ENCODE results near the gene KIT.

The KIT gene

GRCh38 chr4:54723820-54724219 lies 66.1 kb downstream of the KIT start:
- Histone ChIP-seq H3K27ac (ENCODE audit: low read depth, low read length) (no peak overlapping the region), H3K4me1 (ENCODE audit: control insufficient read depth, insufficient read depth, low read length, unreplicated experiment) (no peaks in the 10 kb centered on the region), H3K36me3 (ENCODE audit: insufficient read depth, low read length) (no peaks in the 10 kb centered on the region), H2AFZ (ENCODE audit: low read length, unreplicated experiment) (no peak overlapping the region), H3K79me2 (ENCODE audit: control insufficient read depth, insufficient read depth, low read length, unreplicated experiment) (no peaks in the 10 kb centered on the region), H3K4me3 (ENCODE audit: low read depth, low read length) (no peak overlapping the region), H3K27me3 (ENCODE audit: insufficient read depth, low read length) (peaks cover 18% of the 10 kb centered on the region; the same call in 1 of the 2 replicates)

- Histone ChIP-seq H3K36me3 (ENCODE audit: insufficient read depth, low read length) (no peaks in the 10 kb centered on the region), H3K27me3 (ENCODE audit: insufficient read depth, low read length) (peaks cover 35% of the 10 kb centered on the region; the same call in 1 of the 2 replicates), H2AFZ (ENCODE audit: low read length, unreplicated experiment) (no peak overlapping the region), H3K4me1 (ENCODE audit: control insufficient read depth, insufficient read depth, low read length, unreplicated experiment) (no peaks in the 10 kb centered on the region), H3K27ac (ENCODE audit: low read depth, low read length) (no peak overlapping the region), H3K4me3 (ENCODE audit: low read depth, low read length) (no peak overlapping the region), H3K79me2 (ENCODE audit: control insufficient read depth, insufficient read depth, low read length, unreplicated experiment) (no peaks in the 10 kb centered on the region)
Observed at GRCh38 chr4:54726907-54727306, 69.2 kb downstream of the KIT start.

GRCh38 chr4:54727346-54727745 lies 69.6 kb downstream of the KIT start:
- H3K27me3 ChIP-seq (ENCODE audit: insufficient read depth, low read length), result peaks cover 37% of the 10 kb centered on the region
- no peak overlapping the region for H3K4me3 ChIP-seq (ENCODE audit: low read depth, low read length)
- no peak overlapping the region for H2AFZ ChIP-seq (ENCODE audit: low read length, unreplicated experiment)
- no peak overlapping the region for H3K27ac ChIP-seq (ENCODE audit: low read depth, low read length)
- no peaks in the 10 kb centered on the region for H3K4me1 ChIP-seq (ENCODE audit: control insufficient read depth, insufficient read depth, low read length, unreplicated experiment)
- H3K36me3 ChIP-seq (ENCODE audit: insufficient read depth, low read length), result no peaks in the 10 kb centered on the region
- H3K79me2 ChIP-seq (ENCODE audit: control insufficient read depth, insufficient read depth, low read length, unreplicated experiment), result no peaks in the 10 kb centered on the region

- no peak overlapping the region for H3K27ac ChIP-seq (ENCODE audit: low read depth, low read length)
- H3K79me2 ChIP-seq (ENCODE audit: control insufficient read depth, insufficient read depth, low read length, unreplicated experiment), result no peaks in the 10 kb centered on the region
- H3K4me1 ChIP-seq (ENCODE audit: control insufficient read depth, insufficient read depth, low read length, unreplicated experiment), result no peaks in the 10 kb centered on the region
- no peak overlapping the region for H2AFZ ChIP-seq (ENCODE audit: low read length, unreplicated experiment)
- peaks cover 39% of the 10 kb centered on the region for H3K27me3 ChIP-seq (ENCODE audit: insufficient read depth, low read length)
- H3K4me3 ChIP-seq (ENCODE audit: low read depth, low read length), result no peak overlapping the region
- H3K36me3 ChIP-seq (ENCODE audit: insufficient read depth, low read length), result no peaks in the 10 kb centered on the region
Observed at GRCh38 chr4:54728368-54728767, 70.6 kb downstream of the KIT start.

- Histone ChIP-seq H2AFZ (ENCODE audit: low read length, unreplicated experiment) (no peak overlapping the region), H3K27me3 (ENCODE audit: insufficient read depth, low read length) (peaks cover 39% of the 10 kb centered on the region), H3K27ac (ENCODE audit: low read depth, low read length) (no peak overlapping the region), H3K4me1 (ENCODE audit: control insufficient read depth, insufficient read depth, low read length, unreplicated experiment) (no peaks in the 10 kb centered on the region), H3K4me3 (ENCODE audit: low read depth, low read length) (no peak overlapping the region), H3K36me3 (ENCODE audit: insufficient read depth, low read length) (no peaks in the 10 kb centered on the region), H3K79me2 (ENCODE audit: control insufficient read depth, insufficient read depth, low read length, unreplicated experiment) (no peaks in the 10 kb centered on the region)
Observed at GRCh38 chr4:54729256-54729655, 71.5 kb downstream of the KIT start.

GRCh38 chr4:54730581-54730980 lies 72.8 kb downstream of the KIT start:
- Histone ChIP-seq H2AFZ (ENCODE audit: low read length, unreplicated experiment) (no peak overlapping the region), H3K79me2 (ENCODE audit: control insufficient read depth, insufficient read depth, low read length, unreplicated experiment) (no peaks in the 10 kb centered on the region), H3K4me3 (ENCODE audit: low read depth, low read length) (no peak overlapping the region), H3K4me1 (ENCODE audit: control insufficient read depth, insufficient read depth, low read length, unreplicated experiment) (no peaks in the 10 kb centered on the region), H3K27me3 (ENCODE audit: insufficient read depth, low read length) (peaks cover 42% of the 10 kb centered on the region), H3K27ac (ENCODE audit: low read depth, low read length) (no peak overlapping the region), H3K36me3 (ENCODE audit: insufficient read depth, low read length) (no peaks in the 10 kb centered on the region)

- no peaks in the 10 kb centered on the region for H3K79me2 ChIP-seq (ENCODE audit: control insufficient read depth, insufficient read depth, low read length, unreplicated experiment)
- H3K4me3 ChIP-seq (ENCODE audit: low read depth, low read length), result no peak overlapping the region
- no peaks in the 10 kb centered on the region for H3K4me1 ChIP-seq (ENCODE audit: control insufficient read depth, insufficient read depth, low read length, unreplicated experiment)
- H3K27ac ChIP-seq (ENCODE audit: low read depth, low read length), result no peak overlapping the region
- peaks cover 52% of the 10 kb centered on the region for H3K27me3 ChIP-seq (ENCODE audit: insufficient read depth, low read length)
- no peak overlapping the region for H2AFZ ChIP-seq (ENCODE audit: low read length, unreplicated experiment)
- no peaks in the 10 kb centered on the region for H3K36me3 ChIP-seq (ENCODE audit: insufficient read depth, low read length)
Observed at GRCh38 chr4:54731552-54731951, 73.8 kb downstream of the KIT start.

GRCh38 chr4:54731976-54732375 lies 74.2 kb downstream of the KIT start:
- Histone ChIP-seq H3K27me3 (ENCODE audit: insufficient read depth, low read length) (peaks cover 55% of the 10 kb centered on the region), H3K36me3 (ENCODE audit: insufficient read depth, low read length) (no peaks in the 10 kb centered on the region), H3K4me1 (ENCODE audit: control insufficient read depth, insufficient read depth, low read length, unreplicated experiment) (no peaks in the 10 kb centered on the region), H3K79me2 (ENCODE audit: control insufficient read depth, insufficient read depth, low read length, unreplicated experiment) (no peaks in the 10 kb centered on the region), H3K27ac (ENCODE audit: low read depth, low read length) (no peak overlapping the region), H3K4me3 (ENCODE audit: low read depth, low read length) (no peak overlapping the region), H2AFZ (ENCODE audit: low read length, unreplicated experiment) (no peak overlapping the region)

GRCh38 chr4:54737421-54737820 lies 79.7 kb downstream of the KIT start:
- Histone ChIP-seq H3K27me3 (ENCODE audit: insufficient read depth, low read length) (peaks cover 61% of the 10 kb centered on the region), H3K79me2 (ENCODE audit: control insufficient read depth, insufficient read depth, low read length, unreplicated experiment) (no peaks in the 10 kb centered on the region), H3K36me3 (ENCODE audit: insufficient read depth, low read length) (no peaks in the 10 kb centered on the region), H2AFZ (ENCODE audit: low read length, unreplicated experiment) (no peak overlapping the region), H3K27ac (ENCODE audit: low read depth, low read length) (no peak overlapping the region), H3K4me1 (ENCODE audit: control insufficient read depth, insufficient read depth, low read length, unreplicated experiment) (no peaks in the 10 kb centered on the region), H3K4me3 (ENCODE audit: low read depth, low read length) (no peak overlapping the region)

GRCh38 chr4:54741202-54741601 lies 83.4 kb downstream of the KIT start:
- Histone ChIP-seq H2AFZ (ENCODE audit: low read length, unreplicated experiment) (no peak overlapping the region), H3K79me2 (ENCODE audit: control insufficient read depth, insufficient read depth, low read length, unreplicated experiment) (no peaks in the 10 kb centered on the region), H3K27ac (ENCODE audit: low read depth, low read length) (no peak overlapping the region), H3K27me3 (ENCODE audit: insufficient read depth, low read length) (peaks cover 74% of the 10 kb centered on the region), H3K36me3 (ENCODE audit: insufficient read depth, low read length) (no peaks in the 10 kb centered on the region), H3K4me1 (ENCODE audit: control insufficient read depth, insufficient read depth, low read length, unreplicated experiment) (peaks cover 3% of the 10 kb centered on the region), H3K4me3 (ENCODE audit: low read depth, low read length) (no peak overlapping the region)

GRCh38 chr4:54742636-54743399 lies 85.1 kb downstream of the KIT start:
- no peak overlapping the region for H3K27ac ChIP-seq (ENCODE audit: low read depth, low read length)
- H3K79me2 ChIP-seq (ENCODE audit: control insufficient read depth, insufficient read depth, low read length, unreplicated experiment), result no peaks in the 10 kb centered on the region
- no peak overlapping the region for H3K4me3 ChIP-seq (ENCODE audit: low read depth, low read length)
- no peak overlapping the region for H2AFZ ChIP-seq (ENCODE audit: low read length, unreplicated experiment)
- H3K36me3 ChIP-seq (ENCODE audit: insufficient read depth, low read length), result no peaks in the 10 kb centered on the region
- peaks cover 3% of the 10 kb centered on the region for H3K4me1 ChIP-seq (ENCODE audit: control insufficient read depth, insufficient read depth, low read length, unreplicated experiment)
- H3K27me3 ChIP-seq (ENCODE audit: insufficient read depth, low read length), result peaks cover 68% of the 10 kb centered on the region

Measured in ACC112 (cell line).